Left forelimb (tissue), 1 donor: ENCODE results near the gene IL13RA1.
"Not testable (repeated sequence)": the region's sequence is repeated elsewhere in the genome, so short reads cannot be mapped to it uniquely, and the experiment has no call there.

Experiments
- DNase-seq: peaks from one replicate; pipeline ENCODE4 v3.0.0-alpha.2; 2018; ENCODE audit warnings: low spot score

Gene IL13RA1

GRCh38 chrX:118780509-118780908 is 53.1 kb downstream of the IL13RA1 start:
- no peak for DNase-seq

- no peak for DNase-seq
Observed at GRCh38 chrX:118780911-118781310, 53.5 kb downstream of the IL13RA1 start.

- no peak for DNase-seq
Observed at GRCh38 chrX:118795528-118796280, 68.3 kb downstream of the IL13RA1 start.

GRCh38 chrX:118802857-118803256 is 75.5 kb downstream of the IL13RA1 start:
- DNase-seq, result no peak

DNA sequence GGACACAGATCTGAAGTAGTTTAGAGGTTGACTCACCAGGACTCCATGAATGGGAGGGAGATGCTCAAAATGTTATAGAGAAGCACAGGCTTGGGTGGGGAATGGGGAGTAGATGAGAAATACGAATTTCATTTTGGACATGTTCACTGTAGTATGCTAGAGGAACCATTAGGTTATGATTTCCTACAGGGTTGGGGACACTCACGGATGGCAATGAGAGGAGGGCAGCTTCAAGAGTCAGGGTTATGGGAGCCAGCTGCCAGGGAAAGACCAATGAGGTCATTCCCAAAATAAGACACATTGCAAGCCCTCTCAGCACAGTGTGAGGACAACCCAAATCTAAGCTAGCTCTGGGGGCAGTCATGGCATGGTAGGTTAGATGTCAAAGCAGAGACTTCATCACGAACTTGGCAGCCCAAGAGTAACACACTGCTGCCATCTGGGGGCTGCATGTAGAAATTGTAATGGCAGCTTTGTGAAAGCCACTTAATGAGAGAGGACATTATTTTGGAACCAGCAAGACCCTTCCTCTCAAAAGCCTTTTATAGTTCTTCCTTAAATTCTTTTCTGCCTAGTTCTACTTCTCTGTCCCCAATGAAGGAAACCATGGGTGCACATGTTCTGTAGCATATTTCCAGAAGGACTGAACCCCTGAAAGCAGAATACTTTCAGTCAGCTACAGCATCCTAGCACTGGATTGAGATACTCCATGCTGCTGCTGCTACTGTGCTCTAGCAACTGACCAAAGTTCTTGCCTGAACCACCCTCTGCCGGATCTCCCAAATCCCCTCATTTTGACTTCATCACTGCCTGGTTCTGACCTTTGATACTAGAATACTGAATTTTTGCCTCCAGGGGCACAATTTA is 80.0 kb downstream of the IL13RA1 start:
- no peak for DNase-seq

GRCh38 chrX:118817257-118817656 is 89.9 kb downstream of the IL13RA1 start:
- DNase-seq, result not testable (repeated sequence)

- DNase-seq, result peak; percentile 66
Observed at GRCh38 chrX:118823263-118824172, 96.1 kb downstream of the IL13RA1 start, which contains the start of gene ZCCHC12. ZCCHC12 (plus strand) TSS chrX:118823824; CDS start chrX:118825245, 1,421 bp downstream.

- DNase-seq, result no peak
Observed at GRCh38 chrX:118824173-118824730, 96.8 kb downstream of the IL13RA1 start.

DNA sequence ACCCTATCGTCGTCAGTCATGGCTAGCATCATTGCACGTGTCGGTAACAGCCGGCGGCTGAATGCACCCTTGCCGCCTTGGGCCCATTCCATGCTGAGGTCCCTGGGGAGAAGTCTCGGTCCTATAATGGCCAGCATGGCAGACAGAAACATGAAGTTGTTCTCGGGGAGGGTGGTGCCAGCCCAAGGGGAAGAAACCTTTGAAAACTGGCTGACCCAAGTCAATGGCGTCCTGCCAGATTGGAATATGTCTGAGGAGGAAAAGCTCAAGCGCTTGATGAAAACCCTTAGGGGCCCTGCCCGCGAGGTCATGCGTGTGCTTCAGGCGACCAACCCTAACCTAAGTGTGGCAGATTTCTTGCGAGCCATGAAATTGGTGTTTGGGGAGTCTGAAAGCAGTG is 97.8 kb downstream of the IL13RA1 start:
- no peak for DNase-seq

GRCh38 chrX:118839334-118839958 is 112.0 kb downstream of the IL13RA1 start:
- peak; percentile 74 for DNase-seq
